Naive thymus-derived CD4-positive, alpha-beta T cell (primary cell): ENCODE measurements around the gene IFNK. TPM values are rescaled to one million over a fixed set of nuclear protein-coding genes. Genes with fewer than 3 reads are reported as not detected.

Experiments
- polyA plus RNA-seq, 2 donors: library from polyadenylated mRNA; unstranded; fragments of 300-500 nt; fragmentation: Illumina TruSeq; gene quantifications; one replicate each; pipeline ENCODE4 v1.2.3, GENCODE V29; 2021
- total RNA-seq, 6 experiments: library from RNA in 5 of 6; stranded (reverse) in 5 of 6; gene quantifications; 1 replicate in 5 of 6; 2 replicates in 1 of 6; pipeline ENCODE4 v1.2.3 and lab custom pipeline; 2021 to 2026

The IFNK gene
- total and polyA plus RNA-seq, 7 experiments from 2014 or later, result not detected

Other genes starting within 250 kb of the IFNK start
- not detected for gene EQTN, start 227.1 kb upstream of the IFNK start, total RNA-seq
- gene EQTN, start 227.1 kb upstream of the IFNK start, polyA plus RNA-seq, result not detected
- gene MOB3B, start 5.5 kb downstream of the IFNK start, total RNA-seq, result 1 to 10 TPM in 2 of 5 experiments, under 1 TPM in 3; 0.29 to 1.8 (median 0.76) TPM
- gene MOB3B, start 5.5 kb downstream of the IFNK start, polyA plus RNA-seq, result under 1 TPM in 1 of 2 donors, not detected in 1; 0.07 TPM
- gene C9orf72, start 49.2 kb downstream of the IFNK start, total RNA-seq, result 10 to 100 TPM; 12.2 to 65.8 (median 26.5) TPM
- gene C9orf72, start 49.2 kb downstream of the IFNK start, polyA plus RNA-seq, result 10 to 100 TPM in 1 of 2 donors, 1 to 10 TPM in 1; 9.2 to 11.0 TPM